Esophagus squamous epithelium (tissue), 5 donors: ENCODE results near the gene BBS9. TPM values are rescaled to one million over a fixed set of nuclear protein-coding genes. Genes with fewer than 3 reads are reported as not detected.

Source experiments
- DNase-seq: peaks from one replicate; lab custom pipeline; 2025; lab: John Stamatoyannopoulos, UW
- H3K27ac ChIP-seq, 4 donors: fragments of 200-600 bp; sonication (generic); one replicate each; pipeline ENCODE4 v1.5.1; 2016 to 2019; ENCODE audit warnings: mild to moderate bottlenecking in 1 of 4
- H3K27me3 ChIP-seq, 4 donors: fragments of 200-600 bp; sonication (generic); 1 replicate in 3 of 4; 2 replicates in 1 of 4; pipeline versions ENCODE4 v1.5.1 to v1.6.0; 2017 to 2021; ENCODE audit warnings: antibody characterized with exemption in 1 of 4
- H3K36me3 ChIP-seq, 3 donors: fragments of 200-600 bp; sonication (generic); one replicate each; pipeline ENCODE4 v1.5.1; 2016 to 2019
- H3K4me1 ChIP-seq, 3 donors: fragments of 200-600 bp; sonication (generic); one replicate each; pipeline ENCODE4 v1.5.1; 2017 to 2019
- H3K4me3 ChIP-seq, 4 donors: fragments of 200-600 bp; sonication (generic); 1 replicate in 3 of 4; 2 replicates in 1 of 4; pipeline ENCODE4 v1.5.1; 2016 to 2019; ENCODE audit warnings: mild to moderate bottlenecking in 2 of 4, moderate library complexity in 1 of 4
- H3K9me3 ChIP-seq, 3 donors: fragments of 200-600 bp; sonication (generic); one replicate each; pipeline ENCODE4 v1.5.1; 2016 to 2019
- POLR2A ChIP-seq, 4 donors: fragments of 450-650 bp; IDR thresholded peaks; one replicate each; pipeline ENCODE4 v1.6.1; 2017; ENCODE audit warnings: antibody characterized with exemption in 4 of 4, mild to moderate bottlenecking in 4 of 4, moderate library complexity in 3 of 4
- WGBS, 2 donors: methylation state at CpG; one replicate each; pipeline ENCODE4 v1.1.5; 2018; 5-methylcytosine and 5-hydroxymethylcytosine counted together
- intact Hi-C: fragments of 100-400 bp; cut with DNase I; formaldehyde crosslinking; loops from one replicate; pipeline ENCODE4 v1.15.0; 2022
- total RNA-seq, 4 donors: library from RNA; depleted of rRNA; stranded (reverse); fragments of >200 nt; gene quantifications; one replicate each; pipeline ENCODE4 v1.1.0, GENCODE V29; 2016
- TF ChIP-seq, protein P1 (sequence below), 6 experiments: fragments of 450-650 bp in 4 of 6; fragments of 200-600 bp in 2 of 6; sonication (generic) in 2 of 6; IDR thresholded peaks; one replicate each; pipeline ENCODE4 v1.5.1; 2016 to 2019; ENCODE audit warnings: antibody characterized with exemption in 6 of 6, mild to moderate bottlenecking in 4 of 6, moderate library complexity in 4 of 6
- donor health status: DM: yes; HTN: yes; CAD: no.

BBS9 gene
- total RNA-seq, 4 donors from 2014 or later: 4.8 to 16.8 (median 7.6) TPM

DNA sequence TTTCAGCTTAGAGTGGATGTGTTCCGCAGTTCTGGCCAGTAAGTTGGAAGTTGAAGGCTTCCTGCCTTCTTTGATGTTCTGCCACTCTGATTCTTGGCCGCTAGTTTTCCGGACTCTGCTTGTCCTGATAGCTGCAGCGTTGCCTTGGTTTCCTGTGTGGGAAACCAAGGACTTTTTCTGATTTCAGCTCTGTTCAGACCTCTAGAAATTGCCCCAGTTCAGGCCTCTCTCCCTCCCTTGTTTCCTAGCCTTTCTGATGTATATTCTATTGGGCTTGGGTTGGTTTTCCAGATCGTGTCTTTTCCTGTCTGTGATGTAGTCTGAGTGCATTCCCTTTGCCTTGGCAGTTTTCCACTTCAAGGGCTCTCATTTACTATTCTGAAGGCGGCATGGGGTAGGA, 318.7 kb downstream of the BBS9 start:
- 57 to 74% methylated on average over 6 of the region's 6 CpGs for WGBS, 2 donors
- intact Hi-C loops: no loop called here
- no peak overlapping the region for H3K4me3 ChIP-seq
- no peaks in the 10 kb centered on the region for H3K36me3 ChIP-seq
- peaks cover 0 to 3% (median 0%) of the 10 kb centered on the region in 3 donors for H3K9me3 ChIP-seq
- H3K27me3 ChIP-seq: no peaks in the 10 kb centered on the region
- peaks cover 0 to 8% (median 0%) of the 10 kb centered on the region in 3 donors for H3K4me1 ChIP-seq
- DNase-seq: no peak
- H3K27ac ChIP-seq: no peak overlapping the region
- TF ChIP-seq, protein P1, sequence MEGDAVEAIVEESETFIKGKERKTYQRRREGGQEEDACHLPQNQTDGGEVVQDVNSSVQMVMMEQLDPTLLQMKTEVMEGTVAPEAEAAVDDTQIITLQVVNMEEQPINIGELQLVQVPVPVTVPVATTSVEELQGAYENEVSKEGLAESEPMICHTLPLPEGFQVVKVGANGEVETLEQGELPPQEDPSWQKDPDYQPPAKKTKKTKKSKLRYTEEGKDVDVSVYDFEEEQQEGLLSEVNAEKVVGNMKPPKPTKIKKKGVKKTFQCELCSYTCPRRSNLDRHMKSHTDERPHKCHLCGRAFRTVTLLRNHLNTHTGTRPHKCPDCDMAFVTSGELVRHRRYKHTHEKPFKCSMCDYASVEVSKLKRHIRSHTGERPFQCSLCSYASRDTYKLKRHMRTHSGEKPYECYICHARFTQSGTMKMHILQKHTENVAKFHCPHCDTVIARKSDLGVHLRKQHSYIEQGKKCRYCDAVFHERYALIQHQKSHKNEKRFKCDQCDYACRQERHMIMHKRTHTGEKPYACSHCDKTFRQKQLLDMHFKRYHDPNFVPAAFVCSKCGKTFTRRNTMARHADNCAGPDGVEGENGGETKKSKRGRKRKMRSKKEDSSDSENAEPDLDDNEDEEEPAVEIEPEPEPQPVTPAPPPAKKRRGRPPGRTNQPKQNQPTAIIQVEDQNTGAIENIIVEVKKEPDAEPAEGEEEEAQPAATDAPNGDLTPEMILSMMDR (IDR thresholded peaks at IDR 0.05): no peak
- no peak for TF ChIP-seq POLR2A (IDR thresholded peaks at IDR 0.05)

DNA sequence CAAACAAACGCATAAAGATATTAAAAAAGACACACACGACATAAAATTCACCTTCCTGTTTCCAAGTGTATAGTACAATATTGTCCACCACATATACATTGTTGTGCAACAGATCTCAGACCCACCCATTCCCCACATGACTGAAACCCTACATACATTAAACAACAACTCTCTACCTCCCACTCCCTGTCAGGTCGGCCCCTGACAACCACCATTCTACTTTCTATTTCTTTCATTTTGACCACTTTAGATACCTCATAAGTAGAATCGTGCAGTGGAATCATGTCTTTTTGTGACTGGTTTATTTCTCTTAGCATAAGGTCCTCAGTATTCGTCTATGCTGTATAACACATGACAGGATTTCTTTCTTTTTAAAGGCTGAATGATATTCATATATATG, 320.5 kb downstream of the BBS9 start:
- 77 to 95% methylated on average over 5 of the region's 5 CpGs for WGBS, 2 donors
- H3K4me3 ChIP-seq: no peak overlapping the region
- DNase-seq: no peak
- intact Hi-C loops: no loop called here
- no peaks in the 10 kb centered on the region for H3K36me3 ChIP-seq
- peaks cover 0 to under 1% (median 0%) of the 10 kb centered on the region in 3 donors for H3K4me1 ChIP-seq
- no peaks in the 10 kb centered on the region for H3K27me3 ChIP-seq
- no peak overlapping the region for H3K27ac ChIP-seq
- TF ChIP-seq, protein P1 (IDR thresholded peaks at IDR 0.05): no peak
- TF ChIP-seq POLR2A (IDR thresholded peaks at IDR 0.05): no peak
- peaks cover 0 to 3% (median 0%) of the 10 kb centered on the region in 3 donors for H3K9me3 ChIP-seq

DNA sequence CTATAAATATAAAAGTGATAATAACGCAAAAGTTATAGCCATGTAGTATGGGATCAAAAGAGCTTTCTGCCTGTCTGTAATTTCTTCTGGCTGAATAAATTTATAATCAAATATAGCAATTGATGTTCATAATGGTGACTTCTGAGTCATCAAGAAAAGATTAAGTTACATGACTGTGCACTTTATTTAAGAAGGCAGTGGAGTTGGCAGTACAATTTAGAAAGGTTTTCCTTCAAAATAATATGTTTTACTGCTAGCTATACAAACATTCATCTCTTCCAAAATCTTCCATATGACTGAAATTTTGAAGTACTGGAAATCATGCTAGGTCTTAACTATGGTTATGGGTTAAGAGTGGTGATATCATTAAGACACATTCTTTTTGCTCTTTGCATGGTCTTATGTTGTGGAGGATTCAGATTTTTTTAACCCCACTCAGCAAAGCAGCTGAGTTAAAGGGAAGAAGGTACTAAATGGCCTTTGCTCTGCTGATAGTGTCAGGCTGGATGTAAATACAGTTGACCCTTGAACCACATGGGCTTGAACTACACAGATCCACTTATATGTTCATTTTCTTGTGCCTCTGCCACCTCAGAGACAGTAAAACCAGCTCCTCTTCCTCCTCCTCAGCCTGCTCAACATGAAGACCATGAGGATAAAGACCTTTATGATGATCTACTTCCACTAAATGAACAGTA, 323.6 kb downstream of the BBS9 start:
- 54 to 83% methylated on average over 1 of the region's 1 CpG for WGBS, 2 donors
- no peak for TF ChIP-seq POLR2A (IDR thresholded peaks at IDR 0.05)
- Histone ChIP-seq H3K27ac (no peak overlapping the region), H3K36me3 (no peaks in the 10 kb centered on the region), H3K9me3 (peaks cover 0 to 3% (median 0%) of the 10 kb centered on the region in 3 donors), H3K4me3 (no peak overlapping the region), H3K4me1 (no peaks in the 10 kb centered on the region), H3K27me3 (no peaks in the 10 kb centered on the region)
- intact Hi-C loops: no loop called here
- no peak for DNase-seq

DNA sequence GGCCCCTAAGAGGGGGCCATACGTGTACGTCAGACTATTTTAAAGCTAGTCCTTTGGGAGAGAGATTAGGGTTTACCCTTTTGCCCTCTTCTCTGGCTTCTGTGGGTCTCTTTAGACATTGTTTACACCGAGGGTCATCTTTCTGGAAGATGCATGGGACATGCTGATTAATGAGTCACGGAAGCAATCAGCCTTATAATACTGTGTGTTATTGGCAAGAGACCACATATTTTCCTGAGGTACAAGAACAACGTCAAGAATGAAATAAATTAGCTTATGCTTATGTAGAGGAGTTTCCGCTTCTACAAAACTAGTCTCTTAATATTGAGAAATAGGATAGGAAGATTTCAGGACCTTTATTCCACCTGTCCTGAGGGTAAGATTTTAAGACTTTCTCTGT, 327.7 kb downstream of the BBS9 start:
- H3K4me1 ChIP-seq: no peaks in the 10 kb centered on the region
- 69 to 79% methylated on average over 6 of the region's 6 CpGs for WGBS, 2 donors

DNA sequence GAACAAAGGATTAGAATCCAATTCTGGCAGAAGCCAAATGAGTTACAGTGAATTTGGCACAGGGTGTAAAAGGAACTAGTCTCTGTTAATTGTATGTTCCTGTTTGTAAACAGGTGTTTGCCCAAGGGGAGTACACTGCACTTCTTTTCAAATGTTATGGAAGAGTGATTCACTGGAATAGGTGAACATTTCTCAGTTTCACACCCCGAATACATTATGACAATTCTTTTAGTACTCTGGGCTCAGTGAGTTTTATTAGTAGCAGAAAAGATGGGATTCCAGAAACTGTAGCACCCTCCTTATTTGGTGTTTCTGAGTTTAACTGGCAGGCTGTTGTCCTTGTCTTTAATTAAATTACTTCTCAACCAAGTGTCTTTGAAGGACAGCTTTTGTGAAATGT, 329.2 kb downstream of the BBS9 start:
- 42 to 50% methylated on average over 1 of the region's 1 CpG for WGBS, 2 donors

More for the DNA sequence above, 327.7 kb downstream of the BBS9 start:
- Histone ChIP-seq H3K36me3 (no peaks in the 10 kb centered on the region), H3K4me3 (no peak overlapping the region), H3K27me3 (no peaks in the 10 kb centered on the region), H3K27ac (no peak overlapping the region), H3K9me3 (no peaks in the 10 kb centered on the region)
- TF ChIP-seq POLR2A (IDR thresholded peaks at IDR 0.05): no peak
- TF ChIP-seq, protein P1 (IDR thresholded peaks at IDR 0.05): no peak
- intact Hi-C loops: no loop called here
- no peak for DNase-seq

More for the DNA sequence above, 329.2 kb downstream of the BBS9 start:
- no peak overlapping the region for H3K27ac ChIP-seq
- no peaks in the 10 kb centered on the region for H3K9me3 ChIP-seq
- no peaks in the 10 kb centered on the region for H3K36me3 ChIP-seq
- DNase-seq: no peak
- intact Hi-C loops: no loop called here
- no peaks in the 10 kb centered on the region for H3K4me1 ChIP-seq
- TF ChIP-seq POLR2A (IDR thresholded peaks at IDR 0.05): no peak
- TF ChIP-seq, protein P1 (IDR thresholded peaks at IDR 0.05): no peak
- no peak overlapping the region for H3K4me3 ChIP-seq
- H3K27me3 ChIP-seq: no peaks in the 10 kb centered on the region
